ENCODE measurements around the gene FZR1. TPM values are rescaled to one million over a fixed set of nuclear protein-coding genes. Genes with fewer than 3 reads are reported as not detected.

Gene FZR1
- total RNA-seq = 47.7 TPM

GRCh38 chr19:3505598-3506383 lies at the start of gene FZR1:
Gene FZR1, plus strand, starts transcription at chr19:3506311. Its CDS starts 16,679 bp downstream, at chr19:3522990.

GRCh38 chr19:3480383-3481091 lies 25.6 kb upstream of the FZR1 start, which contains the start of gene SMIM24:
Gene SMIM24, minus strand, starts transcription at chr19:3480525. Its CDS starts 62 bp downstream, at chr19:3480463.

GRCh38 chr19:3483226-3483628 lies 22.9 kb upstream of the FZR1 start, which contains the start of gene SMIM44:
Gene SMIM44, minus strand, starts transcription at chr19:3483441. Its CDS starts 38 bp downstream, at chr19:3483403.

GRCh38 chr19:3500429-3501101 lies 5.5 kb upstream of the FZR1 start, which contains the start of gene DOHH:
Gene DOHH, minus strand, starts transcription at chr19:3500674. Its CDS starts 3,860 bp downstream, at chr19:3496814.

GRCh38 chr19:3538965-3539755 lies 33.0 kb downstream of the FZR1 start, which contains the start of gene TEKTIP1:
Gene TEKTIP1, plus strand, starts transcription at chr19:3539174. Its CDS starts 4 bp downstream, at chr19:3539178.

GRCh38 chr19:3557461-3558248 lies 51.5 kb downstream of the FZR1 start, which contains the start of gene MFSD12:
Gene MFSD12, minus strand, starts transcription at chr19:3557586. Its CDS starts 183 bp downstream, at chr19:3557403.

GRCh38 chr19:3572855-3573161 lies 66.7 kb downstream of the FZR1 start, which contains the start of gene HMG20B:
Gene HMG20B, plus strand, starts transcription at chr19:3572944. Its CDS starts 366 bp downstream, at chr19:3573310.

GRCh38 chr19:3585301-3586126 lies 79.4 kb downstream of the FZR1 start, which contains the start of gene GIPC3:
Gene GIPC3, plus strand, starts transcription at chr19:3585478. Its CDS starts 120 bp downstream, at chr19:3585598.

Small RNA genes lying within 50 kb of the gene (small RNA-seq; reads per million reads assigned to genes)
- gene AC005786.1 (ENCODE audit: low replicate concordance) (not detected), gene RF00212 (ENCODE audit: low replicate concordance) (not detected)

Other genes with a start within 250 kb of the FZR1 start
- gene NFIC, start 139.7 kb upstream of the FZR1 start, total RNA-seq = 47.7 TPM
- 34.7 TPM for gene SMIM24, start 25.8 kb upstream of the FZR1 start, total RNA-seq
- 0.99 TPM for gene SMIM44, start 22.9 kb upstream of the FZR1 start, total RNA-seq
- gene DOHH, start 5.6 kb upstream of the FZR1 start, total RNA-seq = 13.8 TPM
- 1.8 TPM for gene TEKTIP1, start 32.9 kb downstream of the FZR1 start, total RNA-seq
- gene MFSD12, start 51.3 kb downstream of the FZR1 start, total RNA-seq = 55.8 TPM
- gene HMG20B, start 66.6 kb downstream of the FZR1 start, total RNA-seq = 84.6 TPM
- 1.3 TPM for gene GIPC3, start 79.2 kb downstream of the FZR1 start, total RNA-seq
- 5.6 TPM for gene TBXA2R, start 100.6 kb downstream of the FZR1 start, total RNA-seq
- 31.2 TPM for gene CACTIN, start 120.5 kb downstream of the FZR1 start, total RNA-seq
- 24.3 TPM for gene PIP5K1C, start 194.2 kb downstream of the FZR1 start, total RNA-seq
- gene TJP3, start 202.1 kb downstream of the FZR1 start, total RNA-seq = 18.3 TPM

All from metanephros (tissue), 2 donors.